Fibroblast of pulmonary artery (primary cell): ENCODE data around the gene TAPT1.

Experiments
- DNase-seq: peaks from one replicate; pipeline ENCODE4 v3.0.0-alpha.2; 2010; ENCODE audit warnings: low read depth
- H3K4me3 ChIP-seq: replicated peaks from 2 replicates; pipeline ENCODE4 v1.5.1; 2011; ENCODE audit warnings: low read depth, mild to moderate bottlenecking, control low read depth, low read length, moderate library complexity
- CTCF ChIP-seq: IDR thresholded peaks from 2 replicates; pipeline ENCODE4 v1.5.1; 2011; ENCODE audit warnings: mild to moderate bottlenecking, control low read depth, low read length, inconsistent platforms; ENCODE audit errors: missing control alignments

Gene TAPT1

GRCh38 chr4:16139066-16139945, 87.0 kb downstream of the TAPT1 start:
- TF ChIP-seq CTCF = no peak
- DNase-seq = no peak
- no peak overlapping the region for H3K4me3 ChIP-seq

- H3K4me3 ChIP-seq = no peak overlapping the region
- TF ChIP-seq CTCF = no peak
- DNase-seq = no peak
Measured at GRCh38 chr4:16136827-16137226, 89.4 kb downstream of the TAPT1 start.

- no peak for TF ChIP-seq CTCF
- no peak for DNase-seq
Measured at GRCh38 chr4:16136311-16136710, 90.0 kb downstream of the TAPT1 start.

DNA sequence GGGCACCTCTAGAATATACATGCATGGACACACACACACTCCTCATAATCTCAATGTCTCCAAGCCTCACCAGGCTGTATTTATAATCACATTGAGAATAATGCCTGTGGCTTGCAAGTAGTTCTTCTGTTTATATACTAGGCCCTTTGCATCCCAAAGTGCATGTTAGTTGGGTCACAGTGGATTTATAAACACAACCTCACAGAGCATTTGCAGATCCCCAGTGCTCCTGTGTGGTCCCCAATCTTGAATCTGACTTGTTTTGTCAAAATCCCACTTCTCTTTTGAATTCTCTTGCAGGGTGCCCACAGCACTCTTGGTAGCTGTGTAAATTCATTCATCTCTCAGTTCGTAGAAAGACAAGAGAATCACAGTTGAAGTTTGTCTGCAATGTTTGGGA, 92.9 kb downstream of the TAPT1 start:
- DNase-seq = no peak
- no peak for TF ChIP-seq CTCF
- H3K4me3 ChIP-seq = no peak overlapping the region

More at GRCh38 chr4:16136311-16136710, 90.0 kb downstream of the TAPT1 start:
- no peak overlapping the region for H3K4me3 ChIP-seq

GRCh38 chr4:16131293-16131692, 95.0 kb downstream of the TAPT1 start:
- no peak overlapping the region for H3K4me3 ChIP-seq
- TF ChIP-seq CTCF = no peak
- no peak for DNase-seq

- no peak overlapping the region for H3K4me3 ChIP-seq
- TF ChIP-seq CTCF = no peak
- no peak for DNase-seq
Measured at GRCh38 chr4:16129336-16129735, 96.9 kb downstream of the TAPT1 start.

- no peak overlapping the region for H3K4me3 ChIP-seq
- TF ChIP-seq CTCF = no peak
- DNase-seq = no peak
Measured at GRCh38 chr4:16126714-16127113, 99.6 kb downstream of the TAPT1 start.
